HG02763 (cell line): ENCODE measurements around the gene S100A5.
"Not testable (repeated sequence)": the region's sequence is repeated elsewhere in the genome, so short reads cannot be mapped to it uniquely, and the experiment has no call there.

Experiments used
- ATAC-seq: cut with Tn5 transposase; IDR thresholded peaks from one replicate; pipeline ENCODE4 v1.9.1; 2021; ENCODE audit warnings: mild to moderate bottlenecking, moderate library complexity; ENCODE audit not compliant: unreplicated experiment

Gene S100A5

DNA sequence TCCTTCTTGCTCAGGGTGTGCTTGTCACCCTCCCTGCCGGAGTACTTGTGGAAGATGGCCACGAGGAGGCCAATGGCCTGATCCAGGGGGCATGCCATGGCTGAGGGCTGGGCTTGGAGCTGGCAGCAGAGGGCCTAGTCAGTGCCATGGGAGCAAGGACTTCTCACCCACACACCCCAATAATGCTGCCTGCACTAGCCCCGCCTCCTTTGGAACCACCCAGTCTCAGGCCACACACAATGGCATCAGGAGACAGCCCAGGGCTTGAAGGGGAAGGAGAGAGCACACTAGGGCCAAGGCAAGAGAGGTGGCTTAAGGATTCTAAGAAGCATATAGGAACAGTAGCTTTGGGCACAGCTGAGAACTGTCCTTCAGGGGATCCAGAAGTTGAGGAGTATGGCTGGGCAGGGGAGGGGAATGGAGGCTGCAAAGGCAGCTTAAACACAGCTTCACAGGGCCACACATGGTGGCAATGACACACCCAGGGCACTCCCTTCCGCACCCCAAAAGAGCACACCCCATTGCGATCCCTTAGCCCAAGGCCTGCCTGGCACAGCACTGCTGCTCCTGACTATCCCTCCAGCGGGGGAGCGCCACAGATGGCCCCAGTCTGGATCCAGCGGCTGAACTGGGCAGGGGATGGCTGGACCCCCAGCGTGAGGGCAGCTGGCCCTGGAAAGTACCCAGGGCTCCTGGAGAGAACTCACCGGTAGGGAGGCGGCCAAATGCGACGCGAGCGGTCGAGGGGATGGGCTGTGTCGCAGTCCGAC, 5.3 kb downstream of the S100A5 start, which contains the start of gene S100A6:
S100A6 (minus strand) TSS at position 750 of the 770 bp plus-strand sequence; CDS start at position 98, 652 bp downstream.
- no peak for ATAC-seq

DNA sequence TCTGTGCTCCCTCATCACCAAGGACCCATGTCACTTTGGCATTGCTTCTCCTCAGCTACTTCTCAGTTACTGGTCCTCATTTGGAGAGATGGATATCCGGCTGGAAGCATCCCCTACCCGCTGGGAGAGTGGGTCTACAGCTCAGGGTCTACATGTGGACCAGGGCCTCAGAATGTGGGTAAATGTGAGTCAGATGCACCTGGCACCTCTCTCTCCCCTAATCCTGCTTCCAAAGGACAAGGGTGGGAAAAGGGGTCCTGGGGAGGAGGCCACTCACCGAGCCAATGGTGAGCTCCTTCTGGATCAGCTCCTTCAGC, 5.9 kb downstream of the S100A5 start:
- ATAC-seq: no peak

DNA sequence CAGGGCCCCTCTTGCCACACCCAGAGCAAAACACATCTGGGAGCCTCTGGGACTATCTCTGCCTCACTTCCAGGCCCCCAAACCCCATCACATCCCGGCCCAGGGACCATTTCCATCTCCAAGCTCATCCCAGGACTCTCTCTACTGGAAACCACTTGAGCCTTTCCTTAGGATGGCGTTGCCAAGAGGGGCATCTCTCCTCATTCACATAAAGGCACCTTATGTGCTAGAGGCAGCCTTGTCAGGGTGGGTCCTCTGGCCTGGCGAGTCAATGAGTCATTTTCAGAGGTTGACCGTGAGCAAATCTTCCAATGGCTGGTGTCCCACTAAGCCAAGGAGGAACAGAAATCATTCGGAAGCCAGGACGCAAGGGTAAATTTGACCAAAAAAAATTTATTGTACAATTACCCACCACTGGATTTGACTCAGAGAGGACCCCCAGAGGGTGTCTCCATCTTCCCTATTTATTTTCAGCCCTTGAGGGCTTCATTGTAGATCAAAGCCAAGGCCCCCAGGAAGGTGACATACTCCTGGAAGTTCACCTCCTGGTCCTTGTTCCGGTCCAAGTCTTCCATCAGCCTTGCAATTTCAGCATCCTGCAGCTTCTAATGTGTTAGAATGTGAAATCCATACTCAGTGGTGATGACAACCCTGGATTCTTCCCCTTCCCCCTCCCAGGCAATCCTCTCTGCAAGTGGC, 6.4 kb downstream of the S100A5 start:
- no peak for ATAC-seq

DNA sequence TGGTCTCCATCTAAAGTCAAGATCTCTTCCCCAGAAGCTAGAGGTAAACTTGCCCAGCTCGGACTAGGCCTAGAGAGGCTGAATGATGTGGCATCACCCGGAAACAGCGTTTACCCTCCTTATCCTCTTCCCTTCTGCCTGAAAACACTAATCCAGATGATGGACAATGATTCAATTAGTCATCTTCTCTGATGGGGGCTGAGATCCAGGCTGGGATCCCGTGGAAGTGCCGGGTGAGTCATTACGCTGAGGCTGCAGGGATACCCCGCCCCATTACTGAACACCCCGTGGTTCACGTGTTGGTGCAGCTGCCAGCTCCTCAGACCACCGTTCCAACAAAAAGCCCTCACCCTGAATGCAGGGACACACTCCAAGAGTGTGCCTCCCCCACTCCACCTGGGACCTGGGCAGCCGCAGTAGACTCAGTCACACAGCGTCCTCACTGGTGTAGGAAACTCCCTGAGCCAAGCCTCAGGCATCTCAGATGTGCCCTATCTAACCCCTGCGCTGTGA, 7.0 kb downstream of the S100A5 start:
- no peak for ATAC-seq

DNA sequence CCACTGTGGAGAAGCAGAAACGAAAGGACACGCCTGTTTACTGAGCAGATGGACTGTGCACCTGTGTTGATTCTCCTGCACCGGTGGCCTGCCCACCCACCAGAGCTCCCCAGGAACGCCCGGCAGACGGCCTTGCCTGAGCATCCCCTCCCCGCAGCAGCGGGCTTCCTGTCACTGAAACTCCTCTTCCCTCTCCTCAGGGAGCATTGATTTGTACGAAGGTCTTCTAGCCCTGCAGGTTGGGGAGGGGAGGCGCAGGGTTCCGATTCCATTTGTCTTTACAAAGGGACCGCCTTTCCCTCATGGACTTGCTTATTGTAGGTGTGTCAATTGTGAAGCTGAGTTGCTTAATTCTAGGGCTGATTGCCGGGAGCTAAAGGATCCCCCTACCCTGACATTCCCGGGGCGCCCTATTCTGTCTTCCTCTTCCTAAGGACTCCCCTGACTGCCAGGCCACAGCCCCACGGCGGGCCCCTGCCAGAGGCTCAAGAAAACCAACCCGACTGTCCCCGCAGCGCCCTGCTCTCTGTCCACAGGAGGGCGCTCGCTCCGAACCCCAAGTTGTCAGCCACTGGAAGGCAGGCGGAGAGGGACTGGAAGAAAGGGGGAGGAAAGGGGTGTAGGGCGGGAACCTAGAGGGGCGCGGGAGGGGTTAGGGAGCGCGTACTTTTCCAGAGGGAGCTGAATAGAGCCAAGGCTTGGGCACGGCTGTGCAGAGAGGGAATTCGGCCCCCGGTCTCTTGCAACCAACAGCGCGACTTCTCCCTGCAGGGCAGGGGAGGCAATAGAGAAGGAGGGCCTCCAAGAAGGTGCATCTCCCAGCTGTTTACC, 7.8 kb downstream of the S100A5 start:
- ATAC-seq: no peak

DNA sequence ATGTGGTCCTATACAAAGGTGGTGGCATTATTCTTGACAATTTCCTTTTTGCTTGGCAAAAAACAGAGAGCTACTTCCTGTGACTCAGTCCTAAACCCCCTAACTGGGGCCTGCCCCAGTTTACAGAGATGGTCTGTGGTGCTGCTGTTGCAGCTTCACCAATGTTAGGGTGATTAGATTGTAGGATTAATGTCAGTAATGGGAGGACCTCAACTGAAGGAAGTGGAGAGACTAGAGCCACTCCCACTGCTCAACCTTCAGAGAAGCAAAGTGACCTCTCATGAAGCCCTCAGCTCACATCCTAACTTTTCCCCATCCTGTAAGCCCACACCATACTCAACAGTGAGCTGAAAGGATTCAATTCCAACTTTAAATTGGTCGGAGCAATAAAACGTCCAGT, 8.6 kb downstream of the S100A5 start:
- ATAC-seq: no peak

DNA sequence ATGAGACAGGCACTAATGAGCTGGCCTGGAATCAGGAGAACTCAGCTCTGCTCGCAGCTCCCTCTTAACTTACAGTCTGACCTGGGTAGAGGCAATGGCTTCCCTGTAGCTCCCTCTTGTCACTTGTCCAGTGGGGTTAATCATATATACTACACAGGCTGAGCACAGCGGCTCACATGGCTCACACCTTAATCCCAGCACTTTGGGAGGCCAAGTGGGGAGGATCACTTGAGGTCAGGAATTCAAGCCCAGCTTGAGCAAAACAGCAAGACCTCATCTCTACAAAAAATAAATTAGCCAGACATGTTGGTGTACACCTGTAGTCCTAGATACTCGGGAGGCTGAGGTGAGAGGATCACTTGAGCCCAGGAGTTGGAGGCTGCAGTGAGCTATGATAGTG, 9.1 kb downstream of the S100A5 start:
- ATAC-seq: no peak

DNA sequence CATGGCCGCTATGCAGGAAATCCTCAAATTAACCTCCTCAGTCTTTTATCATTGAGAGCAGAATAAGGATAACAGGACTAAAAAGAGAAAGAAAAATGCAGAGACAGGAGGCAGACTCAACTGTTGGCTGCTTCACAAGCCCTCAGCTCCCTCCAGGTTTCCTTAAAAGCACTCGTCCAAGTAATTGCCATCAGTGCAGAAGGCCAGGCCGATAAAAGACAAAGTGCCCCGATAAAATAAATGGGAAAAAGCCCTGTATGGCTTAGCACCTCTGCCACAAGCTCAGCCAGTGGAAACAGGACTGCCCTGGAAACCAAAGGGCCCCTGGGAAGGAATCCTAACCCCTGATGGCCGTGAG, 13.1 kb downstream of the S100A5 start:
- no peak for ATAC-seq

DNA sequence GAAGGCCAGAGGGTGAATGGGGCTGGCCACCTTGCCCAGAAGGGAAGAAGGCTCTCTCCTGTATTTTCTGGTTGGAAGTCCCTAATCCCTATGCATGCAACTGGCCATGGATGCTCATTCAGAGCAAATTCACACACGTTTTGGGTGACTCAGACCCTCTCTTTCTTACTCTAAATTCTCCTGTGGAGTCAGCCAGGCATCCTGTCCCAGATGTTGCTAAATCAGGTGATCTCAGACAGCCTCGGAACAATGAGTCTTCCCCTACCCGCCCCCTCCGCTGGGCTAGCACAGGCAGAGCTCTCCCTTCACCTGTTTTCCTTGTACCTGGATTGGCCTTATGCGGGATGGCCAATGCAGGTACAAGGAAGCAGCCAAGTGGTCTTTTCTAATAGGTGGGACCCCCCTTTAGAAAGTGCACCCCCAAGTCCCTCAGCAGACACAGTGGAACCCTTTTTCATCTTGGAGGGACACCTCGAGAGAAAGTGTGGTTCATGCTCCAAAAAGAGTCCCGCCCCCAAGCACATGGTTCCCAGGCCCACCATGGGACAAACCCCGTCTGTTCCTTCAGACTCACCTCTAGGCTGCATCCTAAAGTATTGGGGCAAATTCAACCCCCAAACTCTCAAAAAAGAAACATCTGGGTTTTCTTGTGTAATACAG, 13.6 kb downstream of the S100A5 start:
- ATAC-seq: no peak

DNA sequence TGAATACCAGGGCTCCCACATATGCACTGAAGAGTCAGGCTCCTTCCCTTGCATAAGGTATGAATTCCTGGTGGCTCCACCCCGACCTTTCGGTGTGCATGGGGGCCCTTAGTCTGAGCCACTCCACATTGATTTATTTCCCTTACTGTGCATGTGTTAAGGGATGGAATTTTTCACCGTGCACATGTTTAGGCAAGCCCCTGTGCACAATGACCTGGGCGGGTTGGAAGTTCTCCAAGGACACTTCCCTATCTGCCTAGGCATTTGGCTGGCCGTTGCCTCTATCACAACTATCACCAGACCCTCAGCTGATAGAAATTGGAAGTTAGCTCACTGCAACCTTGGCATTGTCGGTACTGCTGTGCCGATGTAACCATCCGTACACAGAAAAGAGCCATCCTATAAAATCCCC, 14.6 kb downstream of the S100A5 start:
- no peak for ATAC-seq

DNA sequence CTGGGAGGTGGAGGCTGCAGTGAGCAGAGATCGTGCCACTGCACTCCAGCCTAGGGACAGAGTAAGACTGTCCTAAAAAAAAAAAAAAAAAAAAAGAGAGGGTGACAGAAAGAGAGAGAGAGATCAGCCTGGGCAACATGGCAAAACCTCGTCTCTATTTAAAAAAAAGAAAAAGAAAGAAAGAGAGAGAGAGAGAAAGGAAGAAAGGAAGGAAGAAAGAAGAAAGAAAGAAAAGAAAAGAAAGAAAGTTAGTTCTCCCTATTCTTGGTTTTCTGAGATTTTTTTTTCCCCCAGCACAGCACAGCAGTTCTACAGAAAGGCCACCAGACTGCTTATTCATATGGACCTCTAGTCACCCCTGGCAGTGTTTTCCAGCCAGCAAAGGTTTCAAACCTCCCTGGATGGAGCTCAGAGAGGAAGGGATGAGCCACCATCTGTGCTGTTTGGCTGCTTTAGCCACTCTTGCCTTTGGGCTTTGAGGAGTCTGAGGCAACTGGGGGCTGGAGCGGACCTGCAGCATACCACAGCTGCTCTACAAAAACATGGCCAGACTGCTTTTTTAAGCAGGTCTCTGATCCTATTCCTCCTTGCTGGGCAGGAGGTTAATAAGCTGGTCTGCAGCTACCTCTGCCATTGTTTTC, 15.5 kb downstream of the S100A5 start:
- ATAC-seq: no peak

DNA sequence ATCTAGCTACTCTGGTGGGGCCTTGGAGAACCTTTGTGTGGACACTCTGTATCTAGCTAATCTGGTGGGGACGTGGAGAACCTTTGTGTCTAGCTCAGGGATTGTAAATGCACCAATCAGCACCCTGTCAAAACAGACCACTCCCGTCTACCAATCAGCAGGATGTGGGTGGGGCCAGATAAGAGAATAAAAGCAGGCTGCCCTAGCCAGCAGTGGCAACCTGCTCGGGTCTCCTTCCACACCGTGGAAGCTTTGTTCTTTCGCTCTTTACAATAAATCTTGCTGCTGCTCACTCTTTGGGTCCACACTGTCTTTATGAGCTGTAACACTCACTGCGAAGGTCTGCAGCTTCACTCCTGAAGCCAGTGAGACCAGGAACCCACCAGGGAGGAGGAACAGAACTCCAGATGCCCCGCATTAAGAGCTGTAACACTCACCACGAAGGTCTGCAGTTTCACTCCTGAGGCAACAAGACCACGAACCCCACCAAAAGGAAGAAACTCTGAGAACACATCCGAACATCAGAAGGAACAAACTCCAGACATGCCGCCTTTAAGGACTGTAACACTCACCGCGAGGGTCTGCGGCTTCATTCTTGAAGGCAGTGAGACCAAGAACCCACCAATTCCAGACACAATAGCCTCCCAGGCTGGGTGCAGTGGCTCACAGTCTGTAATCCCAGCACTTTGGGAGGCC, 18.2 kb downstream of the S100A5 start:
- not testable (repeated sequence) for ATAC-seq

DNA sequence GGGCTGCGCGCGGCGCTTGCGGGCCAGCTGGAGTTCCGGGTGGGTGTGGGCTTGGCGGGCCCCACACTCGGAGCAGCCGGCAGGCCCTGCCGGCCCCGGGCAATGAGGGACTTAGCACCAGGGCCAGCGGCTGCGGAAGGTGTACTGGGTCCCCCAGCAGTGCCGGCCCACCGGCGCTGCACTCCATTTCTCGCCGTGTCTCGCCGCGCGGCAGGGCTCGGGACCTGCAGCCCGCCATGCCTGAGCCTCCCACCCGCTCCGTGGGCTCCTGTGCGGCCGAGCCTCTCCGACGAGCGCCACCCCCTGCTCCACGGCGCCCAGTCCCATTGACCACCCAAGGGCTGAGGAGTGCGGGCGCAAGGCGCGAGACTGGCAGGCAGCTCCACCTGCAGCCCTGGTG, 18.9 kb downstream of the S100A5 start:
- ATAC-seq: not testable (repeated sequence)

DNA sequence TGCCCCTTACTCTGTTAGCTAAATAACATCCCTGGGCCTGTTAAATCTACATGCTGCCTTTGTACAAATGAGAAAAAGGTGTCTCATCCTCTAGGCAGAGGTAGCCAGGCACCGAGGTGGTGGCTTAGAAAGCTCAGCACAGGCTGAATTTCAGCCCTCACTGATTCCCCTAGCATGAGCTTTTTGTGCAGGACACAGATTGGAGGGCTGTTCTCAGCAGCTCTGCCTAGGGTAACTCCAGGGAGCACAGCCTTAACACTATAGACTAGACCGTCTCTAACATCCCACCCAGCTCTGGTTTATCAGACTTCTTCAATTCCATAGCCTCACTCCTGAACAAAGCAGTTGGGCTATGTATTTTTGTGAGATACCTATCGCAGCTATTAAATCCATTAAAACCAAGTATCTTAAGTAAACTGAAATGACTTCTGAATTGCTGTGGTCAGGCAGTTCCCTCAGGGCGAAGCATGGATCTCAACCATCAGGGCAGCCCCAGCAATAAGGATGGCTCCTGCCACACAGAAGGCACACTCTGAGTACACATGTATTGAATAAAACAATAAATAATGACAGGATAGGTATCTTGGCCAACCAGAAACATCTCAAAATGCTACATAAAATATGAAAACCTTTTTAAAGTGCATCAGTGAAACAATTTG, 19.8 kb downstream of the S100A5 start:
- no peak for ATAC-seq

DNA sequence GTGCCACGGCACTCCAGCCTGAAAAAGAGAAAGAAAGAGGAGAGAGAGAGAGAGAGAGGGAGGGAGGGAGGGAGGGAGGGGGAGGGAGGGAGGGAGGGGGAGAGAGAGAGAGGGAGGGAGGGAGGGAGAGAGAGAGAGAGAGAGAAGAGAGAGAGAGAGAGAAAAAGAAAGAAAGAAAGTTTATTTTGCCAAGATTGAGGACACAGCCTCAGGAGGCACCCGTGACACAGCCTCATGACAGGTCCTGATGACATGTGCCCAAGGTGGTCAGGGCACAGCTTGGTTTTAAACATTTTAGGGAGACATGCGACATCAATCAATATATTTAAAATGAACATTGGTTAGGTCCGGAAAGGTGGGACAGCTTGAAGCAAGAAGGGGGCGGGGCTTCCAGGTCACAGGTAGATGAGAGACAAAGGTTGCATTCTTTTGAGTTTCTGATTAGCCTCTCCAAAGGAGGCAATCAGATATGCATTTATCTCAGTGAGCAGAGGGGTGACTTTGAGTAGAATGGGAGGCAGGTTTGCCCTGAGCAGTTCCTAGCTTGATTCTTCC, 20.5 kb downstream of the S100A5 start:
- ATAC-seq: not testable (repeated sequence)

DNA sequence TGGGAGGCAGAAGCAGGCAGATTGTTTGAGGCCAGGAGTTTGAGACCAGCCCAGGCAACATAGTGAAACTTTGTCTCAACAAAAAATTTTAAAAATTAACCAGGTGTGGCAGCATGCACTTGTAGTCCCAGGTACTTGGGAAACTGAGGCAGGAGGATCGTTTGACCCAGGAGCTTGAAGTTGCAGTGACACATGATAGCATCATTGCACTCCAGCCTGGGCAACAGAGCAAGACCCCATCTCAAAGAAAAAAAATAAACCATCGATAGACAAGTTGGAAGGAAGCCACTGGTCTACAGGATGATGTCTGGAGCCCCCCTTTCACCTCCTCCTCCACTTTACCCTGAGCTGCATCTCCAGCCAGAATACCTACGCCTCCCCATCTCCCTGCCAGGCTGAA, 21.5 kb downstream of the S100A5 start:
- ATAC-seq: no peak

DNA sequence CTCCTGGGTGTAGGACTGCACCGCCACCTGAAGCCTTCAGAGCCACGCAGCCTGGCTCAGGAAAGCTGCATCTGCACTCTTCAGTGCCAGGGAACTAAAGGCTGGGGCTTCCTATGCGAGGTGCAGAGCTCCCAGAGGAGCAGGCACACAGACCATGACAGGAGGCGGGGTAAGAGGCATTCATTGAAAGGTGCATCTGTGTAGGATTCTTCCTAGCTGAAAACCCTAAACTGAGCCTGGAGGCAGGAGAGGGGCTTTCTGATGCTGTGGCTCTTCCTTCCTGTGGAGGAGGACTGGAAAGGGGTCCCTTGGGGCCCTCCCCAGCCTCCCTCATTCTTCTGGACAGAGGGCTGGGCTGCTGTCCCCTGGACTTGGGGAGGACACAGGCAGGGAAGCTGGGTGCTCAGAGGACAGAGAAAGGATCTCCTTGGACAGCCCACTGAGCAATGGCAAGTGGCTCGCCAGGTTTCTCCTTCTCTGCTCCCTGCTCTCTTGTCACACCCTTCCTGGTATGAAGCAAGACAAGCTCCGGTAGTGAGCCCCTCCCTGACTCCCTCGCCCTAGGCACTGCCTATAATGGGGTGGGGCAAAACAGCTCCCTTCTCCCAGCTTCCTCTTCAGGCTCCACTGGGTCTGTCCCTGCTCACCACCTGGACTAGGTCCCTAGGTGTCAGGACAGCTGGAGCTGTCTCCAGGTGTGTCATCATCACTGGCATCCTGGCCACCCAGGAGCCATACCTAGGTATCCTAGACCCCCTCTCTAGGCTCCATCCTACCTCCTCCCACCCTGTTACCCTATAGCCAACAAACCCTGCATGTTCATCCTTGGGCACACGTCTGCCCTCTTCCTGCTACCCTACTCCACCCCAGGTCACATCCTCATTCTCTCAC, 25.0 kb downstream of the S100A5 start:
- ATAC-seq: no peak

DNA sequence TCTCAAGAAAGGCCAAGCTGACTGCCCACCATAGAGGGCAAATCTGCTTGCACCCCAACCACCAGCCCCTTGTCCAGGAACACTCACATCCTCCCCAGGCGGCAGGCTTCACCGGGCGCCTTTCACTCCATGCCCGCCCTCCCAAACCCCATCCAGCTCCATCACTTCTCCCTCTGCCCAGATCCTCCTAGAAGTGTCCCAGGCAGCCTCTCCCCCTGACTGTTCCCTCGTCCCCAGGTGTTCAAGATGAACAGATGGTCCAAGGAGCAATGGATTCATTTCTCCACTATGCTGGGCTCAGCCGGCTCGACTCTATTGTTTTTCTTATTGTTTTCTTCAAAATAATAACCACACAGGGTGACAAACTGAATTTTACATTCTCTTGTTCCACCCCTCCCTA, 27.1 kb downstream of the S100A5 start:
- no peak for ATAC-seq
